H1 (cell line): ENCODE results near the gene TECTB. TPM values are rescaled to one million over a fixed set of nuclear protein-coding genes. Genes with fewer than 3 reads are reported as not detected.

Source experiments
- CTCF ChIA-PET: fragments of 300-600 bp; sonication (Branson Sonifier 250); formaldehyde crosslinking; loops from one replicate; lab custom pipeline; 2021; ENCODE audit not compliant: partially characterized antibody; lab: Charles Lee
- POLR2A ChIA-PET: fragments of 300-600 bp; sonication (Branson Sonifier 250); formaldehyde crosslinking; loops from one replicate; lab custom pipeline; 2021; ENCODE audit warnings: inconsistent platforms; ENCODE audit not compliant: partially characterized antibody; lab: Charles Lee
- DNase-seq, 2 experiments: peaks; one replicate each; pipeline versions ENCODE4 v3.0.0 to v3.0.0-alpha.2; 2010 to 2022; ENCODE audit warnings: low spot score in 2 of 2, low read depth in 1 of 2, mixed read lengths in 1 of 2
- FAIRE-seq: peaks from 2 replicates; lab custom pipeline; 2011; peaks lifted over from hg19 to GRCh38; lab: Jason Lieb, UNC
- H2AFZ ChIP-seq: 2 replicates; pipeline ENCODE4 v1.8.1; 2012; ENCODE audit warnings: low read length, inconsistent platforms
- H2AK5ac ChIP-seq: 2 replicates; pipeline ENCODE4 v1.6.1; 2013; ENCODE audit warnings: low read depth, low read length
- H2BK120ac ChIP-seq: replicated peaks from 2 replicates; pipeline ENCODE3; 2013; ENCODE audit warnings: low read depth, low read length, inconsistent platforms
- H2BK12ac ChIP-seq: 2 replicates; pipeline ENCODE4 v1.6.1; 2013; ENCODE audit warnings: low read depth, low read length
- H2BK15ac ChIP-seq: 2 replicates; pipeline ENCODE4 v1.6.1; 2013; ENCODE audit warnings: low read length
- H2BK20ac ChIP-seq: 2 replicates; pipeline ENCODE4 v1.6.1; 2013; ENCODE audit warnings: low read length
- H2BK5ac ChIP-seq: 2 replicates; pipeline ENCODE4 v1.6.1; 2013; ENCODE audit warnings: low read depth, low read length
- H3K14ac ChIP-seq: 2 replicates; pipeline ENCODE4 v1.6.1; 2013; ENCODE audit warnings: inconsistent platforms; ENCODE audit not compliant: insufficient read length
- H3K18ac ChIP-seq: 2 replicates; pipeline ENCODE4 v1.6.1; 2013; ENCODE audit warnings: low read length; ENCODE audit errors: extremely low read depth
- H3K23ac ChIP-seq: 2 replicates; pipeline ENCODE4 v1.6.1; 2013; ENCODE audit warnings: inconsistent platforms; ENCODE audit not compliant: insufficient read length
- H3K23me2 ChIP-seq: 2 replicates; pipeline ENCODE4 v1.6.1; 2013; ENCODE audit warnings: low read depth, low read length
- H3K27ac ChIP-seq: 2 replicates; pipeline ENCODE4 v1.6.1; 2011; ENCODE audit warnings: low read depth, low read length, inconsistent platforms
- H3K27me3 ChIP-seq, 4 experiments: replicated peaks in 1 of 4; 1 replicate in 1 of 4; 2 replicates in 3 of 4; pipeline versions ENCODE4 v1.6.1 to v1.8.1; 2011 to 2013; ENCODE audit warnings: low read length in 3 of 4, mild to moderate bottlenecking in 3 of 4, inconsistent platforms in 2 of 4, mixed read lengths in 2 of 4, moderate library complexity in 1 of 4; ENCODE audit not compliant: control insufficient read depth in 3 of 4, insufficient read depth in 3 of 4; ENCODE audit errors: extremely low read depth in 1 of 4
- H3K36me3 ChIP-seq, 4 experiments: 2 replicates each; pipeline versions ENCODE4 v1.6.1 to v1.8.1; 2011 to 2013; ENCODE audit warnings: mild to moderate bottlenecking in 4 of 4, low read length in 3 of 4, moderate library complexity in 2 of 4, control low read depth in 1 of 4, inconsistent platforms in 1 of 4; ENCODE audit not compliant: insufficient read depth in 4 of 4, control insufficient read depth in 2 of 4
- H3K4ac ChIP-seq: replicated peaks from 2 replicates; pipeline ENCODE3; 2013; ENCODE audit warnings: low read length, low read depth, mixed read lengths, inconsistent platforms; ENCODE audit not compliant: insufficient read length
- H3K4me1 ChIP-seq, 4 experiments: replicated peaks in 1 of 4; 1 replicate in 1 of 4; 2 replicates in 3 of 4; pipeline versions ENCODE4 v1.6.1 to v1.8.1; 2011 to 2013; ENCODE audit warnings: low read length in 3 of 4, inconsistent platforms in 2 of 4, mixed read lengths in 1 of 4; ENCODE audit not compliant: insufficient read depth in 4 of 4, control insufficient read depth in 3 of 4
- H3K4me2 ChIP-seq, 2 experiments: 2 replicates each; pipeline versions ENCODE4 v1.6.1 to v1.8.1; 2011 to 2013; ENCODE audit warnings: low read depth in 2 of 2, low read length in 2 of 2, control low read depth in 1 of 2, inconsistent platforms in 1 of 2, mild to moderate bottlenecking in 1 of 2; ENCODE audit not compliant: insufficient read depth in 1 of 2
- H3K4me3 ChIP-seq, 4 experiments: fragments of 200-600, 300-600 bp in 1 of 4; sonication (generic), shearing (Covaris generic), sonication (Bioruptor Twin) in 1 of 4; 2 replicates each; pipeline versions ENCODE4 v1.5.1 to v1.8.1; 2011 to 2016; ENCODE audit warnings: low read length in 4 of 4, low read depth in 3 of 4, control low read depth in 2 of 4, inconsistent platforms in 2 of 4, mild to moderate bottlenecking in 2 of 4, mixed read lengths in 1 of 4, moderate library complexity in 1 of 4; ENCODE audit not compliant: insufficient read depth in 2 of 4; ENCODE audit errors: extremely low read depth in 1 of 4
- H3K56ac ChIP-seq: replicated peaks from 2 replicates; pipeline ENCODE3; 2013; ENCODE audit warnings: low read depth, mild to moderate bottlenecking, mixed read lengths, low read length, inconsistent platforms; ENCODE audit not compliant: insufficient read length
- H3K79me1 ChIP-seq: 2 replicates; pipeline ENCODE4 v1.6.1; 2013; ENCODE audit warnings: low read depth, low read length, control low read depth
- H3K79me2 ChIP-seq, 2 experiments: 2 replicates each; pipeline versions ENCODE4 v1.6.1 to v1.8.1; 2012 to 2013; ENCODE audit warnings: low read length in 2 of 2, mild to moderate bottlenecking in 2 of 2, inconsistent platforms in 1 of 2; ENCODE audit not compliant: insufficient read depth in 2 of 2, control insufficient read depth in 1 of 2
- H3K9ac ChIP-seq, 4 experiments: replicated peaks in 1 of 4; 1 replicate in 1 of 4; 2 replicates in 3 of 4; pipeline versions ENCODE4 v1.6.1 to v1.8.1; 2011 to 2013; ENCODE audit warnings: low read depth in 3 of 4, low read length in 3 of 4, control low read depth in 2 of 4, mild to moderate bottlenecking in 2 of 4, moderate library complexity in 2 of 4, inconsistent platforms in 1 of 4; ENCODE audit errors: extremely low read depth in 1 of 4
- H3K9me3 ChIP-seq, 2 experiments: 2 replicates each; pipeline versions ENCODE4 v1.6.1 to v1.8.1; 2012 to 2013; ENCODE audit warnings: mild to moderate bottlenecking in 2 of 2, moderate library complexity in 2 of 2, control low read depth in 1 of 2, inconsistent platforms in 1 of 2, low read depth in 1 of 2, low read length in 1 of 2, mixed read lengths in 1 of 2; ENCODE audit not compliant: insufficient read depth in 2 of 2
- H4K20me1 ChIP-seq, 2 experiments: replicated peaks in 1 of 2; 2 replicates each; pipeline versions ENCODE3 to v1.8.1; 2011 to 2013; ENCODE audit warnings: inconsistent platforms in 2 of 2, low read length in 2 of 2, mild to moderate bottlenecking in 1 of 2; ENCODE audit not compliant: insufficient read depth in 2 of 2, control insufficient read depth in 1 of 2
- H4K5ac ChIP-seq: 2 replicates; pipeline ENCODE4 v1.6.1; 2013; ENCODE audit warnings: low read length, low read depth, mixed read lengths, inconsistent platforms; ENCODE audit not compliant: insufficient read length
- H4K8ac ChIP-seq: 2 replicates; pipeline ENCODE4 v1.8.0; 2013; ENCODE audit warnings: mild to moderate bottlenecking, moderate library complexity, low read length, inconsistent platforms; ENCODE audit not compliant: insufficient read depth; ENCODE audit errors: extremely low read depth
- H4K91ac ChIP-seq: replicated peaks from 2 replicates; pipeline ENCODE3; 2013; ENCODE audit warnings: low read length, mixed read lengths, inconsistent platforms; ENCODE audit not compliant: insufficient read length
- ASH2L ChIP-seq: fragments of 200-600, 300-600 bp; sonication (generic); IDR thresholded peaks from one replicate; pipeline ENCODE4 v1.7.1; 2017; ENCODE audit warnings: low read length
- ATF3 ChIP-seq: IDR thresholded peaks from 2 replicates; pipeline ENCODE4 v1.6.1; 2011; ENCODE audit warnings: low read depth, mild to moderate bottlenecking, low read length; ENCODE audit not compliant: insufficient read depth
- HDAC2 ChIP-seq, 2 experiments: fragments of 300-600 bp in 1 of 2; sonication (generic) in 1 of 2; IDR thresholded peaks; 2 replicates each; pipeline ENCODE4 v1.6.1; 2011 to 2012; ENCODE audit warnings: low read depth in 2 of 2, low read length in 2 of 2, mild to moderate bottlenecking in 2 of 2, moderate library complexity in 2 of 2, borderline replicate concordance in 1 of 2, inconsistent platforms in 1 of 2
- JUN ChIP-seq: IDR thresholded peaks from 2 replicates; pipeline ENCODE4 v1.6.1; 2011; ENCODE audit warnings: low read depth, mild to moderate bottlenecking, improper control_type of control experiment, low read length
- MAFK ChIP-seq: IDR thresholded peaks from 2 replicates; pipeline ENCODE4 v1.6.1; 2012; ENCODE audit warnings: low read depth, mild to moderate bottlenecking, improper control_type of control experiment, low read length
- RFX5 ChIP-seq: IDR thresholded peaks from 2 replicates; pipeline ENCODE4 v1.6.1; 2011; ENCODE audit warnings: low read depth, low read length, improper control_type of control experiment, borderline replicate concordance
- TAF1 ChIP-seq: IDR thresholded peaks from 2 replicates; pipeline ENCODE4 v1.6.1; 2011; ENCODE audit warnings: mild to moderate bottlenecking, low read depth, low read length
- WGBS, 2 experiments: shearing (Covaris generic) in 1 of 2; methylation state at CpG; one replicate each; pipeline versions ENCODE4 v1.1.6 to v1.1.7; 2013 to 2015; ENCODE audit warnings: low lambda C conversion rate in 2 of 2, mixed read lengths in 2 of 2, inconsistent platforms in 1 of 2, low coverage in 1 of 2, missing lambda C conversion rate in 1 of 2; ENCODE audit not compliant: insufficient replicate concordance in 2 of 2, insufficient coverage in 1 of 2, insufficient read length in 1 of 2; ENCODE audit errors: extremely low coverage in 1 of 2, missing lambda C conversion rate in 1 of 2; 5-methylcytosine and 5-hydroxymethylcytosine counted together
- polyA plus RNA-seq, 7 experiments: library from polyadenylated mRNA; depleted of rRNA in 3 of 7; stranded (reverse) in 5 of 7; unstranded in 2 of 7; fragments of >200 nt in 5 of 7; fragments of 200-250 nt in 2 of 7; gene quantifications; 1 replicate in 5 of 7; 2 replicates in 1 of 7; 4 replicates in 1 of 7; pipeline versions ENCODE4 v1.2.1 to v1.2.3, GENCODE V29; 2011 to 2013; ENCODE audit warnings: missing spikeins in 2 of 7, mixed read lengths in 2 of 7
- total RNA-seq: library from RNA; stranded (reverse); fragmentation: NEBNext Ultra II Directional; extraction: Animal tissue kit (Norgen Biotek cat#: 25700); gene quantifications from 2 replicates; pipeline ENCODE4 v1.2.1, GENCODE V29; 2021

TECTB gene
- total and polyA plus RNA-seq, 2 of the 8 experiments (the other 6 are each of a cell fraction or from before 2014, with no cell fraction given): not detected

- H3K9me3 ChIP-seq: peaks cover 0 to 3% of the 10 kb centered on the region in 2 experiments; a peak in 2 of 4 replicates
- H3K23ac ChIP-seq: no peak overlapping the region
- no peaks in the 10 kb centered on the region for H3K4me1 ChIP-seq
- no peak overlapping the region for H4K5ac ChIP-seq
- H2BK15ac ChIP-seq: no peak overlapping the region
- no peaks in the 10 kb centered on the region for H3K79me2 ChIP-seq
- DNase-seq (no peak), FAIRE-seq (no peak)
- H2AK5ac ChIP-seq: no peak overlapping the region
- ChIA-PET POLR2A (no interaction called here), CTCF (interaction anchor here (0.6 to 1.1 kb wide), 3 partner anchors 14 to 64 kb away, joined by 3 to 4 read pairs (median 3); no protein-coding TSS in a partner anchor)
- H3K4ac ChIP-seq: no peak overlapping the region
- no peaks in the 10 kb centered on the region for H3K79me1 ChIP-seq
- H2BK20ac ChIP-seq: no peak overlapping the region
- H3K4me2 ChIP-seq: no peak overlapping the region
- H3K4me3 ChIP-seq: no peak overlapping the region
- no peak overlapping the region for H3K9ac ChIP-seq
- H2BK5ac ChIP-seq: no peak overlapping the region
- no peak overlapping the region for H3K18ac ChIP-seq
- no peaks in the 10 kb centered on the region for H4K20me1 ChIP-seq
- no peak overlapping the region for H2AFZ ChIP-seq
- no peak overlapping the region for H2BK120ac ChIP-seq
- no peaks in the 10 kb centered on the region for H3K23me2 ChIP-seq
- no peaks in the 10 kb centered on the region; a peak in 1 of 7 replicates for H3K27me3 ChIP-seq
- no peak for TF ChIP-seq MAFK
- TF ChIP-seq JUN: no peak
- no peak for TF ChIP-seq ASH2L
- TF ChIP-seq HDAC2 (IDR thresholded peaks at IDR 0.05; ENCODE audit: borderline replicate concordance in 1 of 2, low read depth in 2 of 2, low read length in 2 of 2): no peak
- TF ChIP-seq TAF1: no peak
- TF ChIP-seq ATF3: no peak
- TF ChIP-seq RFX5: no peak
- no peaks in the 10 kb centered on the region for H3K36me3 ChIP-seq
- H4K8ac ChIP-seq: no peak overlapping the region
- H2BK12ac ChIP-seq: no peak overlapping the region
- H3K14ac ChIP-seq: no peak overlapping the region
- H3K56ac ChIP-seq: no peak overlapping the region
- 94% methylated on average over 6 of the region's 6 CpGs; no CpG with 5 or more reads in 1 of the 2 experiments for WGBS, 2 experiments
- H4K91ac ChIP-seq: no peak overlapping the region
- no peak overlapping the region for H3K27ac ChIP-seq
These were observed 39.5 kb upstream of the TECTB start for GRCh38 chr10:112243713-112244112.
